Measurements from ENCODE around the gene THEMIS.
A peak's percentile ranks its signal among the peaks of the same experiment; 100 is the strongest.

The THEMIS gene

DNA sequence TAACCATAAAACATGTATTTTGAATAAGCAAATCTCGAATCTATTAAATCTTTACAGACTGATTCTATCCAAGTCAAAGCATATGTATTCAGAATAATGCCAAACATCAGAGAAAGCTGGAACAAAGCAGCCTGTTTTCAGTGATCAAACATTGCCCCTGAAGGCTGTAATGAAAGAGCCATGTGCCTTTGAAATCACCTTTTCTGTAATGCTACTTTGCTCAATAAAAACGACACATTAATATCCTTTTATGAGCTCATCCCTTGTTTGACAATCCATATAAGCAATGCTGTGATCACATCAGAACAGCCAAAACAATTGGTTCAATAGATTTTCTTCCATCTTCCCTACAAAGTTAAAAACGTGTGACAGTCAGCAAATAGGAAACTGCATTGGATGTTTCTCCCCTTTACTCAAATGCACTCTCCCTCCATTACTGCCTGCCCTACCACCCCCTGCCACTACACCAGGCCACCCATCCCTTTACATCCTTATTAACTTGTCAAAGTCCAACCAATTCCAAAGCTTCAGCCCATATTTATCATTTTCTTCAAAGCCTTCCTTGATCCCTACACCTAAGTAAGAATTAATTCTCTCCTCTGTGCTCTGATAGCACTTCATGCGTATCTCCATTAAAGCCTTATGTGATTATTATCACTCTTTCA, 42.0 kb downstream of the THEMIS start:
- no peak for DNase-seq (ENCODE audit: low read depth)

DNA sequence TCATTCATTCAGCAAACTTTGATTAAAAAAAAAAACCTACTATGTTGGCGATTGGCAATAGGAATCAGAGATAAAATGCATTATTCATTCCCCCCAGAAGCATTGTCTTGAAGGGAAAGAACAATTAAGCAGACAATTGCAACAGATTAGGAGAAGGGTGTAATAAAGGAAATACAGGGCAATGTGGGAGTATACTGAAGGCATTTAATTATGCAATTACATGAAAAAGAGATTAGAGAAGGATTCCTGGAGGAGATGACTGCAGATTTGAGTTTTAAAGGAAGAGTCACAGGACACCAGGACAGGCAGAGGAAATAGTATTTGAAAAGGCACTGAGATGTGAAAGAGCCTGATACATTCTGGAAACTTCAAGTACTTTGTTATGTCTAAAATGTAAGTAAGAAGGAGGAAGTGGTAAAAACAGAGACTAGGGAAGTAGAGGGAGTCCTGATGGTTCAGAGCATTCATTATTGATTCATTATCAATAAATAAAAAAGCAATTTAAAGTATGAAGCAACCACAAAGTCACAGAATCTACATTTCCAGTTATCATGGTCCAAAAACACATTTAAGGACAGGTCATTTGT, 43.7 kb downstream of the THEMIS start:
- no peak for DNase-seq (ENCODE audit: low read depth)

DNA sequence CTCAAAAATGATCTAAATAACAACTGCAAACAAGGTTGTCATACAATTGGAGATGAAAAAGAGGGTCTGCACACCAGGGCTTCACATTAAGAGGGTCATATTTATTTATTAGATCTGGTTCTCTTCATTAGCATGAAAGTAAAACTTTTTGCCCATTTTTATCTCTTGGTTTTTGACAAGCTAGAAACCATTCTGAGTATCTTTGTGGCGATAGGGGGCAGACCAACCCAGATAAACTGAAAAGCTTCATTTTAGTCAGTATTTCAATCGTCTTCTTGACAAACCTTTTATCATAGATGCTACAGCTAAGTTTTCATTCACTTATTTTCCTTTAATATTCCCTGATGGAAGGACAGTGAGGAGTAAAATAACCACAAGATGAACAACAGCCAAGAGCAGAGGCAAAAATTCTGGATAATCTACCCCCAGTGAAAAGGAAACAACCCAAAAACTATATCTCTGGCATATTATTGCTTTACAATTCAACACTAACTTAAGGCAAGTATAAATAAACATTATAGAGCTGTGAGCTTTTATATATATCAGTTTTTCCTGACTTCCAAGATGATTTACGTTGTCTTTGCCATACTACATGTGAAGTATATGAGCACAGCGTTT, 45.2 kb downstream of the THEMIS start:
- DNase-seq (ENCODE audit: low read depth): no peak

DNA sequence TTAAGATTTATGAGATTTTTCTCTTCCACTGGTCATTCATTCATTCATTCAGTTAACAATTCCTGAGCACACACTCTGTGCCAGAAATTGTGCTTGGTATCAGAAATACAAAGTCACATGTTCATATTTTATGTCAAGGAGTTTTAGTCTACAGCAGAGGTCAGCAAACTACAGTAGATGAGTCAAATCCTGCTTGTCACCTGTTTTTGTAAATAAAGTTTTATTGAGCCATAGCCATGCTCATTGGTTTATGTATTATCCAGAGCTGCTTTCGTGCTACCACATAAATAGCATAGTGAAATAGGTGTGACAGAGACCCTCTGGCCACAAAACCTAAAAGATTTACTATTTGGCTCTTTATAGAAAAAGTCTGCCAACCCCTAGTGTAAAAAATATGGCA, 46.8 kb downstream of the THEMIS start:
- no peak for DNase-seq (ENCODE audit: low read depth)

DNA sequence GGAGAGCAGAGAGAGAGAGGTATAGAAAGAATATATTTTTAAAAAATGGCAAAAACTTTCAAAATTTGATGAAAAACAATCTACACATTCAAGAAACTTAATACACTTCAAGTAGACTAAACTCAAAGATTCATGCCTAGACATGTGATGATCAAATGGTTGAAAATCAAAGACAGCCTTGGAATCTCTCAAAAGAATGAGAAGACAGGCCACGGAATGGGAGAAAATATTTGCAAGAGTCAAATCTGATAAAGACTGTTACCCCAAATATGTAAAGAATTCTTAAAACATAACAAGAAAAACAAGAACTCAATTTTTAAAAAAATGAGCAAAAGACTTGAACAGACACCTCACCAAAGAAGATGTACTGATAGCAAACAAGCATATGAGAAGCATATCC, 49.7 kb downstream of the THEMIS start:
- DNase-seq (ENCODE audit: low read depth): peak; percentile 46

DNA sequence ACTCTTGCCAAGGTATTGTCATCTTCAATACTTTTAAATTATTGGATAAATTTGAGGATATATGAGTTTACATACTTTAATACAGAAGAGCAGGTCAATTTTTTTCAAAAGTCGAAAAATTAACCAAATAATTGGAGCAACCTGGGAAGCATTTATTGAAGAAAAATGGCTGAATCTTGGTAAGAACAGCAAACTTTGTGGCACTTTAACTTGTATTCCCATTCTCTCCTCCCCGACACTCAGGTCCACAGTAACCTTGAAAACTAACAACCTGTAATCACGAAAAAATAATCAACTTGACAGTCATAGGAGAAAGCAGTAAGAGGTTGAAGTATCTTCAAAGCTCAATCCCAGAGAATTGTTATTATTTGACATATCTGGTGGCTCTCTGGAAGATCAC, 55.6 kb downstream of the THEMIS start:
- no peak for DNase-seq (ENCODE audit: low read depth)

DNA sequence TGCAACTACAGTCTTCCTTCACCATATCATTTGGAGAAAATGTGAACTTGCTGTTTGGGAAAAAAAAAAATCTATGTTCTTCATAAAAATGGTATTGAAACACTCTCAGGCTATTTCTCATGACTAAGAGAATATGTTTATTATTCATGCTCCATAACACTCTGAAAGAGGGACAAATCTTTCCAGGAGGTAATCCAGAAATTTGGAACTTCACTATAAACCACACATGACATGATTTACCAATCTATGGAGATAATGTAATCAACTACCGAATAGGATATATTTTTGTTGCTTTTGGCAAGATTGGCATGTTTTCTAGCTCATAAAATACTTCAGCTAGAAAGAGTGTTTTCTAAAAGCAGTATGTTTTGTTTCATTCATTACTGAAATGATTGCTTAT, 56.3 kb downstream of the THEMIS start:
- no peak for DNase-seq (ENCODE audit: low read depth)

DNA sequence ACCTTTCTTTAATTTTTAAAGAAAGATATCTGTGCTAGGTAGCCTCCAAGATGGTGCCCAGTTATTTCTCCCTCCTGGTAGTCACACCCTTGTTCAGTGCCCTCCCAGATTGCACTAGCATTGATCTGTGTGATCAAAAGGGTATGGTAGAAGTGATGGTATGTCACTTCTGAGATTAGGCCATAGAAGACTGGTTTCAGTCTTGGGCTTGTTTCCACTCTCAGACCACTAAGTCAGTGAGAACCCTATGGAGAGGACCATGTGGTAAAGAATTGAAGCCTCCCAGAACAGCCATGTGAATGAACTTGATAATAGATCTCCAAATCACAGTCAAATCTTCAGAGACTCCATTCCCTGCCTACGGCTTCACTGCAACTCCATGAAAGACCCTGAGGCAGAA, 57.3 kb downstream of the THEMIS start:
- DNase-seq (ENCODE audit: low read depth): no peak

DNA sequence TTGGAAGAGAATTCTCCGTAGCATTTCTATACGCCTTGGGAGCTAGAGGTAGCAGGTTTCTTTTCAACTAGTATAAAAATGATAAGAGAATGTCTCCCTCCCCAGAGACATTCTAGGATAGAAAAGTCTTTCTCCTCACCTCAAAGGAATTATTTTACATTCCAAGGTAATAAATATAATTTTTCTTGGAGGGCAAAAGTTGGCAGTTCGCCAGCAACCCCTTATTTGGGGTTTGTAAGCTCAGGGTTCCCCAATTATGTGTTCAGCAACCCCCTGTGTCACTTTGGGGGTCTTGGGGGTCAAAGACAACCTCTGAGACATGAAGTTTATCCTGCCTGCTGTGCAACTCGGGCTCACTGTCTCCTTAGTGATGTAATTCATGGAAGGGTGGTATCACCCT, 58.3 kb downstream of the THEMIS start:
- no peak for DNase-seq (ENCODE audit: low read depth)

DNA sequence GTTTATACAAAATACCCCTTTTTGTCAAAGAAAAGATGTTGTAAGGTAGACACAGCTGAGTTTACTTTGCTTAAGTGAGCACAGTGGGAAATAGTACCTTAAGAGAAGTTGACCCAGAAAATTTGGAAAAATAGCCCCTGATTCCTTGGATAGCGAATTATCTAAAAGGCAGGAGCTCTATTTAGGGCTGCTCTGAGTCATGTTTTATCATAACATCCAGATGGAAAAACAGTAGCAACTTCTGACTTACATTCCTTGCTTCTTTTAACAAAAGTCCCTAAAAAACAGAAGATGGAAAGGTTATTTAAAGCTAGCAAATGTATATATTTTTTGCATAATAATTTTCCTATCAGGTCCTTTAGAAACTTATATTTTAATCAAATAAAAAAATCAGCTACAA, 59.0 kb downstream of the THEMIS start:
- DNase-seq (ENCODE audit: low read depth): peak; percentile 9

DNA sequence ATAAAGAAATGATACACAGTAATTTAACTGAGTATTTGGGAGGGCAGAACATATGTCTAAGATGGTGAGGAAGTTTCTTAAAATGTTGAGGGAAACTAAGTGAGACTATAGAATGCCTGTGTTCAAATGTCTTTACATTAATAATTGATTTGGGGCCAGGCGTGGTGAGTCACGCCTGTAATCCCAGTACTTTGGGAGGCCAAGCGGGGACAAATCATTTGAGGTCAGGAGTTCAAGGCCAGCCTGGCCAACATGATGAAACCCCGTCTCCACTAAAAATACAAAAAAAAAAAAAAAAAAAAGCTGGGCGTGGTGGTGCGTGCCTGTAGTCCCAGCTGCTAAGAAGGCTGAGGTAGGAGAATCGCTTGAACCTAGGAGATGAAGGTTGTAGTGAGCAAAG, 66.7 kb downstream of the THEMIS start:
- DNase-seq (ENCODE audit: low read depth): no peak

DNA sequence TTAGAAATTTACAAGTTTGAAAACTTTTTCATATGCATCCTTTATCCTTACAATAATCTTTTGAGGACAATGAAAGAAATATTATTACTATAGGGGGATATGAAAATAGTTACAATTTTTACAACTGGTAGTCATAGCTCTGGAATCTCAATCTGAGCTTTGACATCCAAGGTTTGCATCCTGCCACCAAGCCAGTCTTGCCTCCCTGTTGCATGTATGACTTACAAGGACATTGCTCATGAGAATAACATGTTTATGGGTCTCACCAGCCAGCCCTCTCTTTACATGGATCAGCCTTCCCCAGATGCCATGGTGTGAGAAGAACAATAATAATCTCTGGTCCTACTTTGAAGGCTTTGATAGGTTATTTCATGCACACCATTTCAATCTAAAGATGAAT, 67.5 kb downstream of the THEMIS start:
- DNase-seq (ENCODE audit: low read depth): no peak

DNA sequence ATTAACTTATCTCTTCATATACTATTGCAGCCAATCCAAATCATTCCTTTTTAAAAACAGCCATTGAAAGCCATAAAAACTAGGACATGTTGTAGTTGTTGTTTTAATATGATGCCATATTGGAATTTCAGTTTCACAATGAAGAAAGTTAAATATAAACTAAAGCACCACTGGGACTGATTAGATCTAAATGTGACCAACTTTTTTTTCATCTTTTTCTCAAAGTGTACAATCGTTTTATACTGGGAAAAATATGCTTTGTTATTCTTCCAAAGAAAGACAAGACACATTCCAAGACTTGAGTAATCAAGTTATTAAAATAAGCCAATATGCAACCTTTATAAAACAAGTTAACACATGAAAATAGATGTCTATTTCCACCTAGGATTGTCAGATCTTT, 68.5 kb downstream of the THEMIS start:
- no peak for DNase-seq (ENCODE audit: low read depth)

DNA sequence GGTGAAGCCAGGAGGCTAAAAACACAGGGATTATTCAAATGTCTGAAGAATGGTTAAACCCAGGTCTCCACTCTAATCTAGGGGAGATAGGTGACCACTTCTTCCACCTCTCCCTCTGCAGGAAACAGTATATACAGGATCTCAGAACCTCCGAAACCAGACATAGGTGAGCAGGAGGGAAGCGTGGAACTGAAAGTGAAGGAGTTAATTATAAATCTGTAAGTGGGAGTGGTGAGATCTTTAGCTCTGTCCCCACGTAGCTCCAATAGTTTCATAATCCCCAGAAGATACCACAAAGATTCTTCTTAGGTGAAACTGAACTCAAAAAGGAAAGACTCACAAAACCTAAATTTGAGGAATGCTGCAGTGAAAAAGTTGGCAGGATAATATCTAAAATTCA, 76.8 kb downstream of the THEMIS start:
- no peak for DNase-seq (ENCODE audit: low read depth)

DNA sequence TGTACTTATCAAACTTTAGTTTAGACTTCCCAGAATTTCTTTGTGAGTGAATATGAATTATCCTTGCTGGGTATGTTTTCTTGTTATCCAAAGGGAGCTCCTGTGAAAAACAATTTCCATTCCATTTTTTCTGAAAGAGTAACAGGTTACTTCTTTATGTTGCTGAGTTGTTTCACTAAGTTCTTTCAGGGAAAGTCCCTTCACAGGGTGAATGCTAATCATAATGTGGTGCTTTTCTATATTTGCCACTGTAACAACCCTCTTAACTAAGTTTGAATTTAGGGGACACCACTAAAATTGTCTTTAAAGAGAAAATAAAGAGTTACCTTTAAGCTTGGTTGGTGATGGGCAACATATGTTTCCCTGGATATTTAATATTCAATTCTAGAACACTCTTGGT, 79.4 kb downstream of the THEMIS start:
- no peak for DNase-seq (ENCODE audit: low read depth)

DNA sequence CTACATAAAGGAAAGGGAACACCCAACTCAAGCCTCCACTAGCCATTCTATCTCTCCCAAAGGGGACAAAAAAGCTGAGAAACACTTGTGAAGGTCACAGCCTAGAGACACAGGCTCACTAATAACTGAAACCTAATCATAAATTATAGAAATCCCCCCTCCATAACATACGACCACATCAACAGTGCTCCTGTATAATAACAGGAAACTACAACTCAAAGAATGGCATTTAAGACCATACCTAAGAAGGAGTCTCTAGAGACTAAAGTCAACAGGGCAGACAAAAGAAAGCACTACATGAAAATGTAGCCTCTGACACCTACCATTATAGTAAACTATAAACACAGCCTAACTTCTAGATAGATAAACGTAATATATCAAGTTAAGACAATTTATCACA, 82.7 kb downstream of the THEMIS start:
- no peak for DNase-seq (ENCODE audit: low read depth)

DNA sequence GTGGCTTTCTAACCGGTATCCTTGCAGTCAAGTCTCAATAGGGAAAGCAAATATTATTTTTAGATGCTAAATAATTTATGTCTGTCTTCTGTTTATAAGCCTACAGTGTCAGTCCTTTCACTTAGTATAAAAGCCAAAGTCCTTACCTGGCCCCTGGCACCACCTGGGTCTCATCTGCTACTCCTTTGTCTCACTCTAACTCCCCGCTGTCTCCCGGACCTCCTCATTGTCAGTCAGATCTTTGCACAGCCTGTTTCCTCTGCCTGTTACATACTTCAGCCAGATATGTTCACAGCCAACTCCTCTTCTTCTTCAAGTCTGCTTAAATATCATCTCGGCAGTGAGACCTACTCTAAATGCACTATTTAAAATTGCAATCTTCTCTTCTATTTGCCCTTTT, 84.2 kb downstream of the THEMIS start:
- DNase-seq (ENCODE audit: low read depth): no peak

DNA sequence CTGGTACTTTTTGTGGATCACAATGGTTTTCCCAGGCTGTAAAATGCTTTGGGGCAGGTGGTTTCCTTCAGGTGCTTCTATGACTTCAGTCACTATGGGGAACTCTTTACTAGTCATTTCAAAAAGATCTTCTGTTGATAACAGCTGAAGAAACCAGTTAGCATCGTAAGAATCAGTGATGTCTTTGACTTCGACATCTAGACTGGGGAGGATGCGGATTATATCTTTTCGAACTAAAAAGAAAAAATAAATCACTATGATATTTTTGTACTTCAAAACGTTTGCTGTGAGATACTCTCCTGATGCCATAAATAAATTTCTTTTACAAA, 87.2 kb downstream of the THEMIS start:
- no peak for DNase-seq (ENCODE audit: low read depth)

DNA sequence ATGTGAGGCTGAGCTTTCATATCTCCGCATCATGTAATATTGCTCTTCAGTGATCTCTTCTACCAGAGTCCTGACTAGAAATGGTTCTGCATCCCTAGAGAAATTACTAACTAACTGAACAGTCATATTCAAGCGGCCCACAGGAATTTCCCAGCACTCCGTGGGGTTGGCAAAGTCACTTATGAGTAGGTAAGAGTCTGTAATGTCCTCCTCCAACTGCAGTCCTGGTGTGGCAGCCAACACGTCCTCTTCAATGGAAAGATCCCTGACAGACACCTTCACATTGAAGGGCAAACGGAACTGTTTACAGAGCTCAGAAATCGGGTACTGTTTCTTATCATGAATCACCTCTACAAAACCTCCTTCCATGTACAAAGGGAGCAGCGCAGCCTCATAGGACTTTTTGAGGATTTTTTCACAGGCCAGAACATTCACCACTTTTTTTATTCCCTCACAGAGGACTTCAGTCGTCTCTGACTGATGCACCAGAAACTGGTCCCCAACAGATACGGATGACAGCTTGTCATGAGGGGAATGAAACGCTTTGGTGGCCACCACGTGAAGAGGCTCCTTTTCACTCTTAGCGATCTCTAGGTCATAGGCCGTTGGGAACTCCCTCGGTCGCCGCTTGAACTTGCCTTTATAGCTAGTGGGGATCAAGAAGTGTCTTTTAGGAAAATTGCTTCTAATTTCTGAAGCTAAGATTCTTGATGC, 87.7 kb downstream of the THEMIS start:
- no peak for DNase-seq (ENCODE audit: low read depth)

DNA sequence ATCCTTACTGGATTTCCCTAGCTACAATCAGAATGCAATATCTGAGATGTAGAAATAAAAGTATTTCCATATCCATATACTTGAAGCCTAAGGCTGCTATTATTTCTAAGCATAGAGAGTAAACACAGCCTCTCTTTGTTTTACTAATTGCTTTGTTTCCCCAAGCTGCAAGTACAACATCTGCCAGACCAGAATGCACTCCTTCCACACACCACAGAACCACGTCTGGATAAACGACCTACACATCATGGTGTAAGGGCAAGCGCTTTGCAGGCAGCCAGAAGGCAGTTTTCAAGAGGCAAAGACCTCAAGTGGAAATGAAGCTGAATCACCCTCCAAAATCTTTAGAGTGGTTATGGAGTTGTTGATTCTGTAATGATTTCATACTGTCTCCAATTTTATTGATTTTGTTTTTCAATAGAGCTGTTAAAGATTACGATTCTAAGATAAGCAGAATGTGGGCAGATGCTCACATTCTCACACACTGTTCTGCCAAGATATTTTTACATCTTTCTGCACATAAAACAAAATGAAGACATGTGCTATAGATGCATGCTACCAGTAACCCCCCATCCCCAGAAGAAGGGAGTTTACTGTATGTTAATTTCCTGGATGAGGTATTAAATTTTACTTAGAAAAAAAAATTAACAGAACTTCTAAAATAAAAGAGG, 88.8 kb downstream of the THEMIS start:
- no peak for DNase-seq (ENCODE audit: low read depth)

DNA sequence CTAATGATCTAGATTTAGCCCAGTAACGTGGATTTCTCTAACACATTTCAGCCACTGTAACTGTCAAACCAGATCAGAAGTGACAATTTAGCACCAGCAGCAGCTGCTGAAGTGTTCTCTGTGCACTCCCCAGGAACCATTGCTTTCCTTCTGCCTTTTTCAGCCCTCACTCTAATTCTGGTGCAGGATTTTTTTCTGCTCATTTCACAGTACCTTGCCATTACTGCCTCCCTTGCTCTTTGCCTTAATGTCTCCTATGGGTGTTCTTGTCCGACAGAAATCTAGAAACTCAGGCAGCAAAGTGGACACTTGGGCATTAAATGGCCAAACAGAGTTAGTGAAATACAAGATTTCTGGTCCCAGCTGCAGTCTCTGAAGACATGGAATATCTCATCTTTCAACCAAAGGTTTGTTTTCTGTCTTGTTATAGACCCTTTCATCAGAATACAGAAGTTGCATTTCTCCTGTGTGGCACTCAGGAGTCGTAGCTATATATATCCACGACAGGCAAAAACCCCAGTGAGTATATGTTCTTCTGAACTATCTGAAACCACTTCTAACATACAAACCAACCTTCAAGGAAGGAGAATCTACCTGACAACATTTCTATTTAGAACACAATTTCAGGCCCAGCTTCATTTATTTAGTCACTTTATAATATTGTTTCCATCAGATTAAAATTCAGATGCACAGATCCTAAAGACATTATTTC, 92.9 kb downstream of the THEMIS start:
- no peak for DNase-seq (ENCODE audit: low read depth)

DNA sequence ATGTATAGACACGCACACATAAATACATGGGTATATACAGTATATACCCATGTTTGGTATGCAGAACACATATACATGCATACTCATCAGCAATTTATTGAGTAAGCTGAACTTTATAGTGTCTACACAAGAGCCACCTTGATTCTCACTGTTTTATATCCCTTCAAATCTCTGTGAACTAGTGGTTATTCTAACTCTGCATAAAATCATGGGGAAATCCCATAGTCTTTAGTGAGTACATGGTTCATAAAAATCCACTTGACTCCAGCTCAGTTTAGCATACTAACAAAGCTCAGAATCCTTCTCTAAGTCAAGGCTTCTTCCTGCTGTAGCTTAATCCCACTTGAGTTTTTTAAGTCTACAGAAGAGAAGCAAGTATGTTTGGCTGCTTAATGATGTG, 104.1 kb downstream of the THEMIS start:
- no peak for DNase-seq (ENCODE audit: low read depth)
